H1 (cell line): ENCODE data around the gene ITGB4. TPM values are rescaled to one million over a fixed set of nuclear protein-coding genes. Genes with fewer than 3 reads are reported as not detected.

Source experiments
- CTCF ChIA-PET: fragments of 300-600 bp; sonication (Branson Sonifier 250); formaldehyde crosslinking; loops from one replicate; lab custom pipeline; 2021; ENCODE audit not compliant: partially characterized antibody; lab: Charles Lee
- POLR2A ChIA-PET: fragments of 300-600 bp; sonication (Branson Sonifier 250); formaldehyde crosslinking; loops from one replicate; lab custom pipeline; 2021; ENCODE audit warnings: inconsistent platforms; ENCODE audit not compliant: partially characterized antibody; lab: Charles Lee
- DNase-seq, 2 experiments: peaks; one replicate each; pipeline versions ENCODE4 v3.0.0 to v3.0.0-alpha.2; 2010 to 2022; ENCODE audit warnings: low spot score in 2 of 2, low read depth in 1 of 2, mixed read lengths in 1 of 2
- FAIRE-seq: peaks from 2 replicates; lab custom pipeline; 2011; peaks lifted over from hg19 to GRCh38; lab: Jason Lieb, UNC
- H2AFZ ChIP-seq: 2 replicates; pipeline ENCODE4 v1.8.1; 2012; ENCODE audit warnings: low read length, inconsistent platforms
- H2AK5ac ChIP-seq: 2 replicates; pipeline ENCODE4 v1.6.1; 2013; ENCODE audit warnings: low read depth, low read length
- H2BK120ac ChIP-seq: replicated peaks from 2 replicates; pipeline ENCODE3; 2013; ENCODE audit warnings: low read depth, low read length, inconsistent platforms
- H2BK12ac ChIP-seq: 2 replicates; pipeline ENCODE4 v1.6.1; 2013; ENCODE audit warnings: low read depth, low read length
- H2BK15ac ChIP-seq: 2 replicates; pipeline ENCODE4 v1.6.1; 2013; ENCODE audit warnings: low read length
- H2BK20ac ChIP-seq: 2 replicates; pipeline ENCODE4 v1.6.1; 2013; ENCODE audit warnings: low read length
- H2BK5ac ChIP-seq: 2 replicates; pipeline ENCODE4 v1.6.1; 2013; ENCODE audit warnings: low read depth, low read length
- H3K14ac ChIP-seq: 2 replicates; pipeline ENCODE4 v1.6.1; 2013; ENCODE audit warnings: inconsistent platforms; ENCODE audit not compliant: insufficient read length
- H3K18ac ChIP-seq: 2 replicates; pipeline ENCODE4 v1.6.1; 2013; ENCODE audit warnings: low read length; ENCODE audit errors: extremely low read depth
- H3K23ac ChIP-seq: 2 replicates; pipeline ENCODE4 v1.6.1; 2013; ENCODE audit warnings: inconsistent platforms; ENCODE audit not compliant: insufficient read length
- H3K23me2 ChIP-seq: 2 replicates; pipeline ENCODE4 v1.6.1; 2013; ENCODE audit warnings: low read depth, low read length
- H3K27ac ChIP-seq: 2 replicates; pipeline ENCODE4 v1.6.1; 2011; ENCODE audit warnings: low read depth, low read length, inconsistent platforms
- H3K27me3 ChIP-seq, 4 experiments: replicated peaks in 1 of 4; 1 replicate in 1 of 4; 2 replicates in 3 of 4; pipeline versions ENCODE4 v1.6.1 to v1.8.1; 2011 to 2013; ENCODE audit warnings: low read length in 3 of 4, mild to moderate bottlenecking in 3 of 4, inconsistent platforms in 2 of 4, mixed read lengths in 2 of 4, moderate library complexity in 1 of 4; ENCODE audit not compliant: control insufficient read depth in 3 of 4, insufficient read depth in 3 of 4; ENCODE audit errors: extremely low read depth in 1 of 4
- H3K36me3 ChIP-seq, 4 experiments: 2 replicates each; pipeline versions ENCODE4 v1.6.1 to v1.8.1; 2011 to 2013; ENCODE audit warnings: mild to moderate bottlenecking in 4 of 4, low read length in 3 of 4, moderate library complexity in 2 of 4, control low read depth in 1 of 4, inconsistent platforms in 1 of 4; ENCODE audit not compliant: insufficient read depth in 4 of 4, control insufficient read depth in 2 of 4
- H3K4ac ChIP-seq: replicated peaks from 2 replicates; pipeline ENCODE3; 2013; ENCODE audit warnings: low read length, low read depth, mixed read lengths, inconsistent platforms; ENCODE audit not compliant: insufficient read length
- H3K4me1 ChIP-seq, 4 experiments: replicated peaks in 1 of 4; 1 replicate in 1 of 4; 2 replicates in 3 of 4; pipeline versions ENCODE4 v1.6.1 to v1.8.1; 2011 to 2013; ENCODE audit warnings: low read length in 3 of 4, inconsistent platforms in 2 of 4, mixed read lengths in 1 of 4; ENCODE audit not compliant: insufficient read depth in 4 of 4, control insufficient read depth in 3 of 4
- H3K4me2 ChIP-seq, 2 experiments: 2 replicates each; pipeline versions ENCODE4 v1.6.1 to v1.8.1; 2011 to 2013; ENCODE audit warnings: low read depth in 2 of 2, low read length in 2 of 2, control low read depth in 1 of 2, inconsistent platforms in 1 of 2, mild to moderate bottlenecking in 1 of 2; ENCODE audit not compliant: insufficient read depth in 1 of 2
- H3K4me3 ChIP-seq, 4 experiments: fragments of 200-600, 300-600 bp in 1 of 4; sonication (generic), shearing (Covaris generic), sonication (Bioruptor Twin) in 1 of 4; 2 replicates each; pipeline versions ENCODE4 v1.5.1 to v1.8.1; 2011 to 2016; ENCODE audit warnings: low read length in 4 of 4, low read depth in 3 of 4, control low read depth in 2 of 4, inconsistent platforms in 2 of 4, mild to moderate bottlenecking in 2 of 4, mixed read lengths in 1 of 4, moderate library complexity in 1 of 4; ENCODE audit not compliant: insufficient read depth in 2 of 4; ENCODE audit errors: extremely low read depth in 1 of 4
- H3K56ac ChIP-seq: replicated peaks from 2 replicates; pipeline ENCODE3; 2013; ENCODE audit warnings: low read depth, mild to moderate bottlenecking, mixed read lengths, low read length, inconsistent platforms; ENCODE audit not compliant: insufficient read length
- H3K79me1 ChIP-seq: 2 replicates; pipeline ENCODE4 v1.6.1; 2013; ENCODE audit warnings: low read depth, low read length, control low read depth
- H3K79me2 ChIP-seq, 2 experiments: 2 replicates each; pipeline versions ENCODE4 v1.6.1 to v1.8.1; 2012 to 2013; ENCODE audit warnings: low read length in 2 of 2, mild to moderate bottlenecking in 2 of 2, inconsistent platforms in 1 of 2; ENCODE audit not compliant: insufficient read depth in 2 of 2, control insufficient read depth in 1 of 2
- H3K9ac ChIP-seq, 4 experiments: replicated peaks in 1 of 4; 1 replicate in 1 of 4; 2 replicates in 3 of 4; pipeline versions ENCODE4 v1.6.1 to v1.8.1; 2011 to 2013; ENCODE audit warnings: low read depth in 3 of 4, low read length in 3 of 4, control low read depth in 2 of 4, mild to moderate bottlenecking in 2 of 4, moderate library complexity in 2 of 4, inconsistent platforms in 1 of 4; ENCODE audit errors: extremely low read depth in 1 of 4
- H3K9me3 ChIP-seq, 2 experiments: 2 replicates each; pipeline versions ENCODE4 v1.6.1 to v1.8.1; 2012 to 2013; ENCODE audit warnings: mild to moderate bottlenecking in 2 of 2, moderate library complexity in 2 of 2, control low read depth in 1 of 2, inconsistent platforms in 1 of 2, low read depth in 1 of 2, low read length in 1 of 2, mixed read lengths in 1 of 2; ENCODE audit not compliant: insufficient read depth in 2 of 2
- H4K20me1 ChIP-seq, 2 experiments: replicated peaks in 1 of 2; 2 replicates each; pipeline versions ENCODE3 to v1.8.1; 2011 to 2013; ENCODE audit warnings: inconsistent platforms in 2 of 2, low read length in 2 of 2, mild to moderate bottlenecking in 1 of 2; ENCODE audit not compliant: insufficient read depth in 2 of 2, control insufficient read depth in 1 of 2
- H4K5ac ChIP-seq: 2 replicates; pipeline ENCODE4 v1.6.1; 2013; ENCODE audit warnings: low read length, low read depth, mixed read lengths, inconsistent platforms; ENCODE audit not compliant: insufficient read length
- H4K8ac ChIP-seq: 2 replicates; pipeline ENCODE4 v1.8.0; 2013; ENCODE audit warnings: mild to moderate bottlenecking, moderate library complexity, low read length, inconsistent platforms; ENCODE audit not compliant: insufficient read depth; ENCODE audit errors: extremely low read depth
- H4K91ac ChIP-seq: replicated peaks from 2 replicates; pipeline ENCODE3; 2013; ENCODE audit warnings: low read length, mixed read lengths, inconsistent platforms; ENCODE audit not compliant: insufficient read length
- BCL11A ChIP-seq, 2 experiments: IDR thresholded peaks; one replicate each; pipeline ENCODE4 v1.6.1; 2011; ENCODE audit warnings: low read depth in 2 of 2, low read length in 2 of 2, mild to moderate bottlenecking in 2 of 2
- POLR2A ChIP-seq, 2 experiments: IDR thresholded peaks; 1 replicate in 1 of 2; 2 replicates in 1 of 2; pipeline ENCODE4 v1.6.1; 2011; ENCODE audit warnings: low read depth in 2 of 2, low read length in 2 of 2, mild to moderate bottlenecking in 2 of 2; ENCODE audit errors: control extremely low read depth in 1 of 2
- POLR2AphosphoS5 ChIP-seq: IDR thresholded peaks from 2 replicates; pipeline ENCODE4 v1.6.1; 2011; ENCODE audit warnings: low read depth, low read length
- WGBS, 2 experiments: shearing (Covaris generic) in 1 of 2; methylation state at CpG; one replicate each; pipeline versions ENCODE4 v1.1.6 to v1.1.7; 2013 to 2015; ENCODE audit warnings: low lambda C conversion rate in 2 of 2, mixed read lengths in 2 of 2, inconsistent platforms in 1 of 2, low coverage in 1 of 2, missing lambda C conversion rate in 1 of 2; ENCODE audit not compliant: insufficient replicate concordance in 2 of 2, insufficient coverage in 1 of 2, insufficient read length in 1 of 2; ENCODE audit errors: extremely low coverage in 1 of 2, missing lambda C conversion rate in 1 of 2; 5-methylcytosine and 5-hydroxymethylcytosine counted together
- polyA plus RNA-seq, 7 experiments: library from polyadenylated mRNA; depleted of rRNA in 3 of 7; stranded (reverse) in 5 of 7; unstranded in 2 of 7; fragments of >200 nt in 5 of 7; fragments of 200-250 nt in 2 of 7; gene quantifications; 1 replicate in 5 of 7; 2 replicates in 1 of 7; 4 replicates in 1 of 7; pipeline versions ENCODE4 v1.2.1 to v1.2.3, GENCODE V29; 2011 to 2013; ENCODE audit warnings: missing spikeins in 2 of 7, mixed read lengths in 2 of 7
- total RNA-seq: library from RNA; stranded (reverse); fragmentation: NEBNext Ultra II Directional; extraction: Animal tissue kit (Norgen Biotek cat#: 25700); gene quantifications from 2 replicates; pipeline ENCODE4 v1.2.1, GENCODE V29; 2021

ITGB4 gene
- total and polyA plus RNA-seq, 2 of the 8 experiments (the other 6 are each of a cell fraction or from before 2014, with no cell fraction given), result 5.2 to 5.6 TPM

DNA sequence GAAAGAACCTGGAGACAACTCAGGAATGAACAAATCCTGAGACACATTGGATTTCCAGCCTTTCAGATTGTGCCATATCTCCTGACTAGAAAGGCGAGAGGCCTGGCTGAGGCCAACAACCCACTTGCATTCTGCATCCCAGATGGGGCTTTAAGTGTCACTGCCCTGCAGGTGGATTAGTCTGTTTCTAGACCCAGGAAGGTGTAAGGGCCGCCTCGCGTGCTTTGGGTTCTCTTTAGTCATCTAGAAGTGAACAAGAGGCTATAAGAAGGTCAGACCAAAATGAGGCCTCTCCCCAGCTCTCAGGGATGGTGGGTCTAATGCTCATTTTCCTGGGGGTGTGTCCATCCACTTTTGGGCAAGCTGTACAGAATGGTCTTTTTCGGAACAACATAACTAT, 49.2 kb upstream of the ITGB4 start:
- Histone ChIP-seq H2BK5ac (no peak overlapping the region), H2AK5ac (no peak overlapping the region), H3K27me3 (no peaks in the 10 kb centered on the region), H2BK20ac (no peak overlapping the region), H3K4me1 (peaks cover 0 to 7% (median under 1%) of the 10 kb centered on the region in 4 experiments; a peak in 1 of 7 replicates), H2BK15ac (no peak overlapping the region), H3K14ac (no peak overlapping the region), H2BK120ac (no peak overlapping the region), H3K23ac (no peak overlapping the region), H3K4me3 (no peak overlapping the region), H4K91ac (no peak overlapping the region), H3K56ac (no peak overlapping the region), H3K4ac (no peak overlapping the region), H3K23me2 (0 out of 2 replicates have a peak, but pooled peaks cover 4% of the 10 kb centered on the region), H4K5ac (no peak overlapping the region), H4K20me1 (peaks cover 4% of the 10 kb centered on the region in 2 experiments), H3K4me2 (no peak overlapping the region), H2BK12ac (no peak overlapping the region), H2AFZ (no peak overlapping the region), H3K79me2 (peaks cover 11 to 60% of the 10 kb centered on the region in 2 experiments; a peak in 3 of 4 replicates), H3K27ac (no peak overlapping the region), H3K18ac (no peak overlapping the region), H3K36me3 (peaks cover 14 to 35% (median 23%) of the 10 kb centered on the region in 4 experiments; a peak in 7 of 8 replicates), H3K79me1 (peaks cover 2% of the 10 kb centered on the region; the same call in 1 of the 2 replicates), H4K8ac (no peak overlapping the region), H3K9ac (no peak overlapping the region), H3K9me3 (no peaks in the 10 kb centered on the region)
- POLR2A ChIA-PET, result interaction anchor here (1.0 to 3.4 kb wide), 9 partner anchors 10 to 108 kb away, joined by 3 to 26 read pairs (median 4); no protein-coding TSS in a partner anchor
- TF ChIP-seq POLR2AphosphoS5 (no peak; the same call in 1 of the 2 replicates), BCL11A (IDR thresholded peaks at IDR 0.05; ENCODE audit: low read depth in 2 of 2, low read length in 2 of 2) (no peak), POLR2A (IDR thresholded peaks at IDR 0.05; ENCODE audit: control extremely low read depth in 1 of 2, low read depth in 2 of 2, low read length in 2 of 2) (no peak)
- DNase-seq (no peak), FAIRE-seq (no peak)
- WGBS, 2 experiments, result 95% methylated on average over 5 of the region's 5 CpGs; no CpG with 5 or more reads in 1 of the 2 experiments
- CTCF ChIA-PET, result interaction anchor here (0.5 to 7.4 kb wide), 16 partner anchors 10 to 257 kb away, joined by 3 to 115 read pairs (median 4); no protein-coding TSS in a partner anchor
